ENCODE data around the gene PARVA.

DNA sequence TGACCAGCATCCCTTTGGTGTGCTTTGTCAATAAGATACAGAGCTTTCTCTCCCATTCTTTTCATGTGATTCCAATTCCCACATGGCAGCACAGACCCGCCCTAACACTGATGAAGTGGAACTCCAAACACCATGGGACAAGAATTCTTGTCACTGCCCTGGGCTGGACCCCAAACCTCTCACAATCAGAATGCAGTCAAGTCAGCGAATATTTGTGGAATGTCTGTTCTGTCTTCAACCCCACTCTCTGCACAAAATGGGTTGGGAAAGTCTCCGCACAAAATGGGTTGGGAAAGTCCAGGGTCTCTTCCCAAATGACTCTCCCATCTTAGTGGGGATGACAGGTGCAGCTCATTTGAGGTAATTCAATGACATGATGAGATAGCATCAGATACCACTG is 157.9 kb downstream of the PARVA start:
- TF ChIP-seq POLR2A (IDR thresholded peaks at IDR 0.05; ENCODE audit: low read depth, low read length), result no peak
- no peak for TF ChIP-seq POLR2AphosphoS5 (IDR thresholded peaks at IDR 0.05; ENCODE audit: low read depth, low read length)

Data from GM12891 (cell line).